K562 (cell line): ENCODE measurements around the gene SMCO4. TPM values are rescaled to one million over a fixed set of nuclear protein-coding genes. Genes with fewer than 3 reads are reported as not detected.

Experiments used
- ATAC-seq: fragments of 200-7000 bp; cut with Tn5 transposase; 3 replicates; pipeline ENCODE4 v1.9.1; 2020; ENCODE audit warnings: moderate library complexity
- BruUV-seq: library from RNA; stranded (reverse); fragments of 400-500 nt; replicated peaks from 2 replicates; lab custom pipeline; 2021; lab: Mats Ljungman, UMichigan
- CTCF ChIA-PET: fragments of 300-600 bp; formaldehyde crosslinking; extraction: SDS; loops from one replicate; lab custom pipeline; 2021; ENCODE audit warnings: low intra/inter-chr PET ratio; lab: Yijun Ruan, JAX
- POLR2A ChIA-PET: fragments of 300-600, 350-650 bp; sonication (Branson Sonifier 250); formaldehyde crosslinking; extraction: SDS; loops from one replicate; lab custom pipeline; 2021; ENCODE audit warnings: antibody characterized with exemption, inconsistent platforms; lab: Yijun Ruan, JAX
- DNase-seq, 4 experiments: peaks; one replicate each; pipeline versions ENCODE4 v3.0.0 to v3.0.0-alpha.2; 2011 to 2018; ENCODE audit warnings: low spot score in 3 of 4, mixed read lengths in 3 of 4; ENCODE audit errors: extremely low read depth in 1 of 4
- FAIRE-seq: peaks from 2 replicates; lab custom pipeline; 2011; peaks lifted over from hg19 to GRCh38; lab: Jason Lieb, UNC
- H2AFZ ChIP-seq: 2 replicates; pipeline ENCODE4 v1.6.0; 2011; ENCODE audit warnings: low read depth, low read length, control low read depth, inconsistent platforms
- H3K27ac ChIP-seq: fragments of 200-600 bp; 3 replicates; pipeline ENCODE4 v1.8.0; 2011; ENCODE audit warnings: low read depth, mild to moderate bottlenecking, control low read depth, inconsistent platforms, low read length, moderate library complexity, mixed read lengths; ENCODE audit errors: extremely low read depth
- H3K27me3 ChIP-seq, 2 experiments: fragments of 300-600 bp in 1 of 2; 2 replicates in 1 of 2; 3 replicates in 1 of 2; pipeline versions ENCODE4 v1.6.0 to v1.8.0; 2011; ENCODE audit warnings: inconsistent platforms in 2 of 2, low read length in 2 of 2, mild to moderate bottlenecking in 1 of 2, mixed read lengths in 1 of 2, moderate library complexity in 1 of 2; ENCODE audit not compliant: control insufficient read depth in 2 of 2, insufficient read depth in 2 of 2
- H3K36me3 ChIP-seq: fragments of 300-600 bp; 3 replicates; pipeline ENCODE4 v1.8.0; 2011; ENCODE audit warnings: mild to moderate bottlenecking, low read length, inconsistent platforms; ENCODE audit not compliant: control insufficient read depth, insufficient read depth
- H3K4me1 ChIP-seq, 2 experiments: fragments of 200-600 bp in 1 of 2; replicated peaks in 1 of 2; 2 replicates in 1 of 2; 3 replicates in 1 of 2; pipeline versions ENCODE4 v1.5.1 to v1.8.0; 2011; ENCODE audit warnings: inconsistent platforms in 2 of 2, low read length in 2 of 2, mild to moderate bottlenecking in 1 of 2, mixed read lengths in 1 of 2, moderate library complexity in 1 of 2; ENCODE audit not compliant: control insufficient read depth in 2 of 2, insufficient read depth in 2 of 2
- H3K4me2 ChIP-seq: 2 replicates; pipeline ENCODE4 v1.6.1; 2011; ENCODE audit warnings: low read length, control low read depth, inconsistent platforms, mixed read lengths; ENCODE audit not compliant: insufficient read depth
- H3K4me3 ChIP-seq: fragments of 200-600 bp; sonication (generic), shearing (Covaris generic); 2 replicates; pipeline ENCODE4 v1.5.1; 2016; ENCODE audit warnings: control low read depth, inconsistent platforms
- H3K79me2 ChIP-seq: fragments of 200-600 bp; 3 replicates; pipeline ENCODE4 v1.8.0; 2011; ENCODE audit warnings: low read length, inconsistent platforms; ENCODE audit not compliant: control insufficient read depth, insufficient read depth
- H3K9ac ChIP-seq, 2 experiments: 2 replicates each; pipeline versions ENCODE4 v1.6.0 to v1.6.1; 2011; ENCODE audit warnings: low read depth in 2 of 2, low read length in 2 of 2, control low read depth in 1 of 2, inconsistent platforms in 1 of 2, mild to moderate bottlenecking in 1 of 2, mixed read lengths in 1 of 2; ENCODE audit not compliant: insufficient read depth in 1 of 2
- H3K9me1 ChIP-seq: one replicate; pipeline ENCODE4 v1.6.0; 2011; ENCODE audit warnings: inconsistent platforms, mild to moderate bottlenecking, low read length, moderate library complexity; ENCODE audit not compliant: control insufficient read depth, insufficient read depth
- H3K9me3 ChIP-seq: replicated peaks from 2 replicates; pipeline ENCODE4 v1.5.1; 2011; ENCODE audit warnings: low read depth, low read length, inconsistent platforms; ENCODE audit not compliant: control insufficient read depth, insufficient read depth
- H4K20me1 ChIP-seq: replicated peaks from 2 replicates; pipeline ENCODE4 v1.6.1; 2011; ENCODE audit warnings: low read length, inconsistent platforms, mixed read lengths; ENCODE audit not compliant: control insufficient read depth, insufficient read depth
- EHMT2 ChIP-seq: fragments of 450-650 bp; IDR thresholded peaks from 2 replicates; pipeline ENCODE4 v1.6.1; 2018; ENCODE audit warnings: antibody characterized with exemption
- LEF1 ChIP-seq: fragments of 450-650 bp; IDR thresholded peaks from 2 replicates; pipeline ENCODE4 v1.6.1; 2016; ENCODE audit warnings: mild to moderate bottlenecking
- NCOR1 ChIP-seq: fragments of 450-650 bp; IDR thresholded peaks from 2 replicates; pipeline ENCODE4 v1.6.1; 2016; ENCODE audit warnings: mild to moderate bottlenecking, moderate library complexity
- RBM39 ChIP-seq: fragments of 200-400 bp; formaldehyde crosslinking; optimal IDR thresholded peaks from 2 replicates; pipeline ENCODE3; 2018; ENCODE audit warnings: low read depth, low read length
- SMAD1 ChIP-seq: fragments of 150-350 bp; IDR thresholded peaks from 2 replicates; pipeline ENCODE4 v1.6.1; 2014; ENCODE audit warnings: low read length, low read depth; ENCODE audit not compliant: partially characterized antibody
- U2AF2 ChIP-seq: fragments of 200-400 bp; formaldehyde crosslinking; optimal IDR thresholded peaks from 2 replicates; pipeline ENCODE3; 2017; ENCODE audit warnings: low read depth, mild to moderate bottlenecking, low read length
- XRCC4 ChIP-seq: IDR thresholded peaks from one replicate; pipeline ENCODE4 v1.6.1; 2011; ENCODE audit not compliant: insufficient read depth, insufficient read length; ENCODE audit errors: extremely low read depth
- ZNF561 ChIP-seq: fragments of 450-650 bp; formaldehyde crosslinking; conservative IDR thresholded peaks from 2 replicates; pipeline ENCODE4 v1.4.0; 2020; ENCODE audit warnings: mild to moderate bottlenecking, moderate library complexity
- WGBS: fragments of 100-300 bp; shearing (Covaris generic); methylation state at CpG from one replicate; pipeline ENCODE4 v1.1.6; 2016; ENCODE audit warnings: low coverage, mixed read lengths; ENCODE audit not compliant: insufficient coverage; ENCODE audit errors: missing lambda C conversion rate; 5-methylcytosine and 5-hydroxymethylcytosine counted together
- in situ Hi-C: fragments of 300-500 bp; cut with MboI; formaldehyde crosslinking; loops from 4 replicates; pipeline ENCODE4 v1.15.0; 2018; ENCODE audit warnings: inconsistent platforms, mixed read lengths
- intact Hi-C: fragments of 100-400 bp; cut with micrococcal nuclease; formaldehyde crosslinking; loops from 2 replicates; pipeline ENCODE4 v1.14.2; 2022
- polyA plus RNA-seq, 8 experiments: library from polyadenylated mRNA; depleted of rRNA in 4 of 8; stranded (reverse) in 5 of 8; unstranded in 3 of 8; fragments of >200 nt; fragmentation: Nextera tagmentation in 2 of 8; fragmentation: Illumina TruSeq in 1 of 8; extraction: Ambion mirVana in 2 of 8; extraction: Trizol in 1 of 8; gene quantifications; 2 replicates each; pipeline versions ENCODE4 v1.2.1 to v1.2.3, GENCODE V29; 2011 to 2014; ENCODE audit warnings: inconsistent platforms in 1 of 8, missing spikeins in 1 of 8
- total RNA-seq, 7 experiments: library from RNA; depleted of rRNA in 6 of 7; stranded (reverse); fragments of >200 nt in 6 of 7; fragmentation: Illumina TruSeq in 2 of 7; extraction: Trizol in 2 of 7; gene quantifications; 2 replicates each; pipeline versions ENCODE4 v1.2.1 to v1.2.3, GENCODE V29; 2011 to 2021; ENCODE audit warnings: low replicate concordance in 1 of 7
- TF ChIP-seq, protein P1 (sequence below): fragments of 200-800 bp; sonication (Bioruptor generic); IDR thresholded peaks from 2 replicates; pipeline ENCODE4 v1.6.1; 2016; ENCODE audit warnings: missing genetic modification characterization, missing compliant biosample characterization

Gene SMCO4
- total and polyA plus RNA-seq, 9 of the 15 experiments (the other 6 are each of a cell fraction or from before 2014, with no cell fraction given) = 1.8 to 27.8 (median 15.3) TPM

DNA sequence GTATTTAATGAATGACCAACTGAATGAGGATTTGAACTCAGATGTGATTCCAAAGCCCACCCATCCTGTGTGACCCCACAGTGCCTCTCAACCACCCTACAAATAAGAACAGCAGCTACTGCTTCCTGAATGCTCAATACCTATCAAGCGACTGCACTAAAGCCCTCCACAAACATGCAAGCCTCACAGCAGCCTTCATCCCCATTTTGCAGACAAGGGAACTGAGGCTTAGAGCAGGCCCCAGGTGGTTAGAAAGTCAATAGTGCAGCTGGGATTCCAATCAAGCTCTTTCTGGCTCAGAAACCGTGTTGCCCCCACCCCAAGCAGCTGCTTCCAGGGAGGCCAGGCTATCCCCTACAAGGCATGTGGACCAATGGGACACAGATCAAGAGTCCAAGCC, 57.2 kb downstream of the SMCO4 start:
- 28% methylated on average over 2 of the region's 2 CpGs for WGBS
- Histone ChIP-seq H3K4me2 (no peak overlapping the region), H3K79me2 (no peaks in the 10 kb centered on the region), H3K27me3 (peaks cover 0 to 4% of the 10 kb centered on the region in 2 experiments; a peak in 1 of 5 replicates), H4K20me1 (peaks cover 18% of the 10 kb centered on the region), H3K9me3 (no peaks in the 10 kb centered on the region), H3K4me1 (no peaks in the 10 kb centered on the region; a peak in 1 of 5 replicates), H3K27ac (no peak overlapping the region), H3K4me3 (no peak overlapping the region), H3K36me3 (no peaks in the 10 kb centered on the region), H3K9ac (no peak overlapping the region), H3K9me1 (no peaks in the 10 kb centered on the region), H2AFZ (no peak overlapping the region)
- TF ChIP-seq LEF1 = no peak
- TF ChIP-seq EHMT2 = no peak
- TF ChIP-seq U2AF2 = no peak
- no peak for TF ChIP-seq NCOR1
- TF ChIP-seq XRCC4 = no peak
- in situ Hi-C loops = no loop called here
- FAIRE-seq = no peak
- intact Hi-C loops = no loop called here
- no peak for DNase-seq
- no peak for ATAC-seq
- ChIA-PET CTCF (no interaction called here), POLR2A (interaction anchor here (1.0 to 1.4 kb wide), 3 partner anchors 9 to 38 kb away, joined by 3 to 5 read pairs (median 5); no protein-coding TSS in a partner anchor)
- BruUV-seq = no TSS peak

DNA sequence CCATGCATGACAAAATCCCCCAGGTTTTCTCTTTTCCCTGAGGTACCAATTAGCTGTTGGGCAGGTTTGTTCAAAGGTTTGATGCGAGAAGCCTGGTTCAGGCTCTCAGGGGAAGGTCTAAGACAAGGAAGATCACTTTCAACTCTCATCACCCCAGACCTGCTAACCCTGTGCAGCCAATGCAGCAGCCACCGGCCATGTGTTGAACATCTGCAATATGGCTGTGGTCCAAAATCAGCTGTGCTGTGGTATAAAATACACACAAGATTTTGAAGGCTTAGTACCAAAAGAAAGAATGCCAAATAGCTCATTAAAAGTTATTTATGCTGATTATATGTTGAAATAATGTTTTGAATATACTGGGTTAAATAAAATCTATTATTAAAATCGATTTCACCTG, 58.5 kb downstream of the SMCO4 start:
- ATAC-seq = no peak
- Histone ChIP-seq H2AFZ (no peak overlapping the region), H3K27ac (no peak overlapping the region), H3K36me3 (no peaks in the 10 kb centered on the region), H3K79me2 (no peaks in the 10 kb centered on the region), H4K20me1 (peaks cover 18% of the 10 kb centered on the region), H3K4me1 (no peaks in the 10 kb centered on the region; a peak in 1 of 5 replicates), H3K4me3 (no peak overlapping the region), H3K9me1 (no peaks in the 10 kb centered on the region), H3K9ac (no peak overlapping the region), H3K27me3 (peaks cover 0 to 4% of the 10 kb centered on the region in 2 experiments; a peak in 1 of 5 replicates), H3K4me2 (no peak overlapping the region), H3K9me3 (no peaks in the 10 kb centered on the region)
- in situ Hi-C loops = no loop called here
- 18% methylated on average over 3 of the region's 3 CpGs for WGBS
- no peak for FAIRE-seq
- no TSS peak for BruUV-seq
- TF ChIP-seq RBM39 (no peak), SMAD1 (no peak), ZNF561 (CRISPR knock-in tag) (no peak)
- TF ChIP-seq, protein P1, sequence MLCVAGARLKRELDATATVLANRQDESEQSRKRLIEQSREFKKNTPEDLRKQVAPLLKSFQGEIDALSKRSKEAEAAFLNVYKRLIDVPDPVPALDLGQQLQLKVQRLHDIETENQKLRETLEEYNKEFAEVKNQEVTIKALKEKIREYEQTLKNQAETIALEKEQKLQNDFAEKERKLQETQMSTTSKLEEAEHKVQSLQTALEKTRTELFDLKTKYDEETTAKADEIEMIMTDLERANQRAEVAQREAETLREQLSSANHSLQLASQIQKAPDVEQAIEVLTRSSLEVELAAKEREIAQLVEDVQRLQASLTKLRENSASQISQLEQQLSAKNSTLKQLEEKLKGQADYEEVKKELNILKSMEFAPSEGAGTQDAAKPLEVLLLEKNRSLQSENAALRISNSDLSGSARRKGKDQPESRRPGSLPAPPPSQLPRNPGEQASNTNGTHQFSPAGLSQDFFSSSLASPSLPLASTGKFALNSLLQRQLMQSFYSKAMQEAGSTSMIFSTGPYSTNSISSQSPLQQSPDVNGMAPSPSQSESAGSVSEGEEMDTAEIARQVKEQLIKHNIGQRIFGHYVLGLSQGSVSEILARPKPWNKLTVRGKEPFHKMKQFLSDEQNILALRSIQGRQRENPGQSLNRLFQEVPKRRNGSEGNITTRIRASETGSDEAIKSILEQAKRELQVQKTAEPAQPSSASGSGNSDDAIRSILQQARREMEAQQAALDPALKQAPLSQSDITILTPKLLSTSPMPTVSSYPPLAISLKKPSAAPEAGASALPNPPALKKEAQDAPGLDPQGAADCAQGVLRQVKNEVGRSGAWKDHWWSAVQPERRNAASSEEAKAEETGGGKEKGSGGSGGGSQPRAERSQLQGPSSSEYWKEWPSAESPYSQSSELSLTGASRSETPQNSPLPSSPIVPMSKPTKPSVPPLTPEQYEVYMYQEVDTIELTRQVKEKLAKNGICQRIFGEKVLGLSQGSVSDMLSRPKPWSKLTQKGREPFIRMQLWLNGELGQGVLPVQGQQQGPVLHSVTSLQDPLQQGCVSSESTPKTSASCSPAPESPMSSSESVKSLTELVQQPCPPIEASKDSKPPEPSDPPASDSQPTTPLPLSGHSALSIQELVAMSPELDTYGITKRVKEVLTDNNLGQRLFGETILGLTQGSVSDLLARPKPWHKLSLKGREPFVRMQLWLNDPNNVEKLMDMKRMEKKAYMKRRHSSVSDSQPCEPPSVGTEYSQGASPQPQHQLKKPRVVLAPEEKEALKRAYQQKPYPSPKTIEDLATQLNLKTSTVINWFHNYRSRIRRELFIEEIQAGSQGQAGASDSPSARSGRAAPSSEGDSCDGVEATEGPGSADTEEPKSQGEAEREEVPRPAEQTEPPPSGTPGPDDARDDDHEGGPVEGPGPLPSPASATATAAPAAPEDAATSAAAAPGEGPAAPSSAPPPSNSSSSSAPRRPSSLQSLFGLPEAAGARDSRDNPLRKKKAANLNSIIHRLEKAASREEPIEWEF (CRISPR knock-in tag) = no peak
- intact Hi-C loops = no loop called here
- no peak for DNase-seq
- POLR2A ChIA-PET = interaction anchor here (1.4 kb wide), 1 partner anchor 10 kb away, joined by 5 read pairs; no protein-coding TSS in a partner anchor
- CTCF ChIA-PET = no interaction called here
